MM.1S (cell line): Measurements from ENCODE around the gene SSX4.
"Not testable (repeated sequence)": the region's sequence is repeated elsewhere in the genome, so short reads cannot be mapped to it uniquely, and the experiment has no call there.

Experiments
- CTCF ChIP-seq: fragments of 300-600 bp; sonication (generic); IDR thresholded peaks from 2 replicates; pipeline ENCODE4 v1.5.1; 2016; ENCODE audit warnings: antibody characterized with exemption, low read length, mixed read lengths
- EZH2phosphoT487 ChIP-seq: fragments of 300-600 bp; sonication (generic); IDR thresholded peaks from 2 replicates; pipeline ENCODE4 v1.6.1; 2018; ENCODE audit warnings: antibody characterized with exemption, low read length

- TF ChIP-seq CTCF, EZH2phosphoT487: not testable (repeated sequence)
Observed at GRCh38 chrX:48359281-48359680, 24.1 kb upstream of the SSX4 start.
